Measurements from ENCODE around the gene ANKFY1.
A peak's percentile ranks its signal among the peaks of the same experiment; 100 is the strongest.

Gene ANKFY1

DNA sequence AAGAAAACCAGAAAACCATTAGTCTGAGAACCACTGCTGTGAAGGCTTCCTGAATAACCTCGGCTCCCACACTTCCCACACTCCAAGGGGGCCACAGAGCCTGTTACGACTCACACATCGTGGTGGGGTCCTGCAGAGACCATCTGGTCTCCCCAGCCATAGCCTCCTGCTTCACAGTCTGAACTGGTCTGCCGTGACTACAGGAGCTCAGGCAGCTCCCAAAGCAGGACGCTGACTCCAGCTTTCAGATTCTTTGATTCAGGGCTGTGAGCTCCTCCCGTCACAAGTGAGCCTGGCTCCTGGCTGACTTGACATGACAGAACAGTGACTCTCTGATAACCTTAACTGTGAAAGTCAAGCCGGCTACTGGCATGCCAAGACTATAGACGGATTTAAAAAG lies 83.0 kb downstream of the ANKFY1 start:
- TF ChIP-seq, protein P1, sequence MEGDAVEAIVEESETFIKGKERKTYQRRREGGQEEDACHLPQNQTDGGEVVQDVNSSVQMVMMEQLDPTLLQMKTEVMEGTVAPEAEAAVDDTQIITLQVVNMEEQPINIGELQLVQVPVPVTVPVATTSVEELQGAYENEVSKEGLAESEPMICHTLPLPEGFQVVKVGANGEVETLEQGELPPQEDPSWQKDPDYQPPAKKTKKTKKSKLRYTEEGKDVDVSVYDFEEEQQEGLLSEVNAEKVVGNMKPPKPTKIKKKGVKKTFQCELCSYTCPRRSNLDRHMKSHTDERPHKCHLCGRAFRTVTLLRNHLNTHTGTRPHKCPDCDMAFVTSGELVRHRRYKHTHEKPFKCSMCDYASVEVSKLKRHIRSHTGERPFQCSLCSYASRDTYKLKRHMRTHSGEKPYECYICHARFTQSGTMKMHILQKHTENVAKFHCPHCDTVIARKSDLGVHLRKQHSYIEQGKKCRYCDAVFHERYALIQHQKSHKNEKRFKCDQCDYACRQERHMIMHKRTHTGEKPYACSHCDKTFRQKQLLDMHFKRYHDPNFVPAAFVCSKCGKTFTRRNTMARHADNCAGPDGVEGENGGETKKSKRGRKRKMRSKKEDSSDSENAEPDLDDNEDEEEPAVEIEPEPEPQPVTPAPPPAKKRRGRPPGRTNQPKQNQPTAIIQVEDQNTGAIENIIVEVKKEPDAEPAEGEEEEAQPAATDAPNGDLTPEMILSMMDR (IDR thresholded peaks at IDR 0.05; ENCODE audit: low read depth, low read length, missing control alignments): no peak
- no peak overlapping the region for H3K4me3 ChIP-seq (replicated peaks; ENCODE audit: low read depth, low read length)
- DNase-seq (ENCODE audit: extremely low read depth, low read depth): no peak

DNA sequence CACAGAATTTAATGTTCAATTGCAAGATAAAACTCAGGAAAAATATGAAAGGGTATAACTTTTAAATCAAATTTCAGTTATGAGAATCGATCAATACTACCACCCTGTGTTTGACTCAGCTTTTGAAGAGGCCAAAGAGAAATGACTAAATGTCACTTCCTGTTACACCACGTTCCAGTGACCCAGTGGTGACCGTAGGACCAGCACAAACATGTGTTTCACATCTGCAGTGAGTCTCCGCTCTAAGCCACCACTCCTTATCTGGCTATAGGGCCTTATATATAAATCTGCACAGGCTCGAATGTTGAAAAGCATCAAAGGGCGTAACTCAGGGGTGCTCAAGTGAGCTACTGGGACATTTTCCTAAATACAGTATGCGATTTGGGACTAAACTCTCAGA lies 84.7 kb downstream of the ANKFY1 start:
- TF ChIP-seq, protein P1 (IDR thresholded peaks at IDR 0.05; ENCODE audit: low read depth, low read length, missing control alignments): no peak
- no peak overlapping the region for H3K4me3 ChIP-seq (replicated peaks; ENCODE audit: low read depth, low read length)
- peak; percentile 61 for DNase-seq (ENCODE audit: extremely low read depth, low read depth)

DNA sequence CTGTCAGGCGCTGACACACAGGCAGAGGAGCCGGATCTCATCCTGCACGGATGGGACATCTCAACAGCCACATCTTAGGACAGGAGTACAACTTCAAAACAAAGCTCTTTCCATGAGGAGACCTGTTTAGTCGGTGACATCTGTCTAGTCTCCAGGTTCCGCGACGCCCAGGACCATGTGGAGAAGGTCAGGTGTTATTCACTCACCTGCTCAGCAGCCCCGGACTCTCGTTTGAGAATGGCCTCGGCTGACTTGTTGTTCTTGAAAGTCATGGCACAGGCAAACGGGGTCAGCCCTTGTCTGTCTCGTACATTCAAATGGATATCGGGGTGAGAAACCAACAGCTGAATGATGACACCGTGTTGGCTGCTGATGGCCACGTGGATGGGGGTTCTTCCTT lies 85.1 kb downstream of the ANKFY1 start:
- TF ChIP-seq, protein P1 (IDR thresholded peaks at IDR 0.05; ENCODE audit: low read depth, low read length, missing control alignments): no peak

DNA sequence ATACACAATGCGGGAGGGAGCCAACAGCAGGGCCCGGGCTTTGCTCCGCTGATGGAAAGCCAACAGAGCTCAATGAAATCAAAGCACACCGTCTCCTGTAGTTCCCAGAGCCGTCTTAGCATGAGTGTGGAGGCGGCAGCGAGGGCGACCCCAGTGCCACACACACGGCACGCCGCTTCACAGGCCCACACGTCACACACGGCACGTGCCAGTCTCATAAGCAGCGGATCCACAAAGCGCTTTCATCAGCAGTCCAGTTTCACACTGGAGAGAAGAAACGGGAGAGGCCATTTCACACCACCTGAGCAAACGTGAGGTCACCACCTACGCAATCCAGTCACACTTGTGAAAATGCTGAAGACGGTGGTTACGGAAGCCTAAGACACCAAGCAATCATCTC lies 86.0 kb downstream of the ANKFY1 start:
- TF ChIP-seq, protein P1 (IDR thresholded peaks at IDR 0.05; ENCODE audit: low read depth, low read length, missing control alignments): no peak
- DNase-seq (ENCODE audit: extremely low read depth, low read depth): no peak
- H3K4me3 ChIP-seq (replicated peaks; ENCODE audit: low read depth, low read length): no peak overlapping the region

More for the DNA sequence above, 85.1 kb downstream of the ANKFY1 start:
- no peak for DNase-seq (ENCODE audit: extremely low read depth, low read depth)
- H3K4me3 ChIP-seq (replicated peaks; ENCODE audit: low read depth, low read length): no peak overlapping the region

DNA sequence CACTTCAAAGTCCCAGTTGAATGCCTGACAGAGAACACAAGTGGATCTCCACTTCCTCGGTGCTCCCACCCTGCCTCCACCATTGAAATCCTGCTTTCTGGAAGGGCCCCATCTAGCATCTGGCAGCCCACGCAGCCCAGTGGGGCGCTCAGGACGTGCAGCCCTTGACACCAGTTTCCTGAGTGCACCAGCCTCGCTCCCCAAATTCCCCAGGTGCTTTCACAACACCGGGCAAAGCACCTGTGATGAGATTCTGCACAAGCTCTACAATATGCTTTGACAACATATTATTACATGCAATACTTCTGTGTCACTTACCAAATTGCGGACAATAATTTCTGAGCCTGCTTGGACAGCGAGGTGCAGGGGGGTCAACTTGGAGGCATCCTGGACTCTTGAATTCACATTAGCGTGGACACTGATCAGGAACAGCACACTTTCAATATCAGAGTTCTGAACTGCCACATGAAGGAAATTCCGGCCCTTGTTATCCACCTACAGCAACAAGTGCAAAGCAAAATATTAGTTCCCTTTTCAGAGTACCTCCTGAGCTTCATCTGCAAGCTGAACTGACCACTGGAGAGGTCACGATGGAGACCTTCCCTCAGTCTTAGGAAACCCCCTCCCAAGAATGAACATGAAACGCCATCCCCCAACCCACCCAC lies 86.8 kb downstream of the ANKFY1 start:
- DNase-seq (ENCODE audit: extremely low read depth, low read depth): no peak
- no peak overlapping the region for H3K4me3 ChIP-seq (replicated peaks; ENCODE audit: low read depth, low read length)
- TF ChIP-seq, protein P1 (IDR thresholded peaks at IDR 0.05; ENCODE audit: low read depth, low read length, missing control alignments): no peak

DNA sequence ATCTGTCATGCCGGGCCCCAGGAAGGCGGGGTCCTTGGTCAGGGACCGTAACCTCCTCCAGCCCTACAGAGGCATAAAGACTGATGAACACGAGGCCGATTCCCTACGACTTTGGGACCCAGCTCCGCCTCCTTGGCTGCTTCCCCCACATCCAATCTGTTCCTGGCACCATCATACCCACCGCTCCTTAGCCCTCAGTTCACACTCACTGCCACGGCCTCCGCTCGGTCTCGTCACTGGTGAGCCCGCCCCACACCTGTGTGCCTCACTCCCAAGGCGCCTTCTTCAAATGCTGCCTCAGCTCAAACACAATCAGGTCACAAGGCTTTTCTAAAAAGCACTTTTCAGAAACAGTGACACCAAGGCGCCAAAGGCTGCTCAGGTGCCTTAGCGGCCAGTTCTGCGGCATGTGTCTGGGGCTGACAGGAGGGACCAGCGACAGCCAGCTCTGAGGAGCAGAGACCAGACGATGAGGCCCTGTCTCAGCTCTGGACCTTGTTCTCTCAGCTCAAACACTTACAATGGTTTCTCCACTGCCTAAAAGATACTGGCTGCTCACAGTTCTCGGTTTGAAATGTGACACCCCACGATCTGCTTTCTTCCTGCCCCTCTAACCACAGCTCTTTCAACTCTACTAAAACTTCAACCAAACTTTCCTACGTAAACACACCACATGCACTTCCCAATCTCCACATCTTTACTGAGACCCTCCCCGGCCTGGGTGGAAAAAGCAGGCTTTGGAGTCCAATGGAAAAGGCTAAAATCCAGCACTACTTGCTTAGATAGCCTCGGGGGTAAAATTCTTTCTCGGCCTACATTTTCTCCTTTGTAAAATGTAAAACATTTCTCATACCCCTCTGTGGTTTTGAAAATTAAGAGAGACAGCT lies 87.6 kb downstream of the ANKFY1 start:
- TF ChIP-seq, protein P1 (IDR thresholded peaks at IDR 0.05; ENCODE audit: low read depth, low read length, missing control alignments): no peak
- no peak overlapping the region for H3K4me3 ChIP-seq (replicated peaks; ENCODE audit: low read depth, low read length)
- peak; percentile 67 for DNase-seq (ENCODE audit: extremely low read depth, low read depth)
